Measurements from ENCODE around the gene ITSN1.

ITSN1 gene

DNA sequence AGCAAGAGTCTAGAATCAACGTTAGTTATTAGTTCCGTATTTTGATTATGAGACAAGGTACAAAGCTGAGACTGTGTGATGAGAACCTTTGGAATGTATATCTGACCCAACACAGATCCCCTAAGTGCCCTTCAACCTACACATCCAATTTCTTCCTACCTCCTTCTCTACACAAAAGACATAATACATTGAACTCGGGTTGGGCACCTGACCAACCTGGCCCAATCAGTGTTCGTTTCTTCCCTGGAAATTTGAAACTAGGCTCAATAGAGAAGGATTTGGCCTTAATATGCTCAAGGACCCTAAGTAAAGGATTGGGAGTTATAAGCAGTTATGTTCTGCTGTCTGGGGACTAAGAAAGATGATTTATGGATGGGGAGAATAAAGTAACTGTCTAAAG lies 12.1 kb downstream of the ITSN1 start:
- H3K27ac ChIP-seq: no peak overlapping the region
- no peak for TF ChIP-seq CTCF (conservative IDR thresholded peaks at IDR 0.05)

- TF ChIP-seq CTCF (conservative IDR thresholded peaks at IDR 0.05): no peak
- H3K27ac ChIP-seq: peak overlapping the region; percentile 49
Observed at GRCh38 chr21:33655588-33656221, 13.4 kb downstream of the ITSN1 start.

DNA sequence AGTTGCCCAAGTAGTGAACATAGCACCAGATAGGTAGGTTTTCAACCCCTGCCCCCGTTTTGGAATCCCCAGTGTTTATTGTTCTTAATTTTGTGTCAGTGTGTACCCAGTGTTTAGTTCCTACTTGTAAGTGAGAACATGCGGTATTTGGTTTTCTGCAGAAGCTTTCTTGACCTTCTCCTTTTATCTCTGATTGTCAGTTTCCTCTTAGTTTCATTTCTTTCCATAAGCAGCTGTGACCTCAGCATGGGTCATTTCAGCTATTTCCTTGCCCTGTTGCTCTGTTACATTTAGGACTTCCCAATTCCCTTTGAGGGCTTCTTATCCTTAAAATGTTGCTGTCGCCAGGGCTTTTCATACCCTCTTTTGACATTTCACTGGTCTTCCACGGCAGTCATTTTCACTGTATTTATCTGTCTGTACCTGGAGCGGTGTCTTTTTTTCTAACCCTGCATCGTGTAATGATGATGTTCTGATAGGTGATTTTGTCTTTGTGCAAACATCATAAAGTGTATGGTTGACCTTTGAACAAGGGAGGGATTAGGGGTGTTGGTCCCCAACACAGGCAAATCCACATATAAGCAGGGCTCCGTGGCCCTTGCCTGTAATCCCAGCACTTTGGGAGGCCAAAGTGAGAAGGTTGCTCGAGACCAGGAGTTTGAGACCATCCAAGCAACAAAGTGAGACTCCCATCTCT lies 15.0 kb downstream of the ITSN1 start:
- no peak for TF ChIP-seq CTCF (conservative IDR thresholded peaks at IDR 0.05)
- H3K27ac ChIP-seq: peak overlapping the region; percentile 49

- TF ChIP-seq CTCF (conservative IDR thresholded peaks at IDR 0.05): no peak
- no peak overlapping the region for H3K27ac ChIP-seq
Observed at GRCh38 chr21:33658919-33659567, 16.7 kb downstream of the ITSN1 start.

GRCh38 chr21:33659568-33659949 lies 17.3 kb downstream of the ITSN1 start:
- TF ChIP-seq CTCF (conservative IDR thresholded peaks at IDR 0.05): no peak
- no peak overlapping the region for H3K27ac ChIP-seq

GRCh38 chr21:33660406-33660805 lies 18.1 kb downstream of the ITSN1 start:
- no peak overlapping the region for H3K27ac ChIP-seq
- no peak for TF ChIP-seq CTCF (conservative IDR thresholded peaks at IDR 0.05)

DNA sequence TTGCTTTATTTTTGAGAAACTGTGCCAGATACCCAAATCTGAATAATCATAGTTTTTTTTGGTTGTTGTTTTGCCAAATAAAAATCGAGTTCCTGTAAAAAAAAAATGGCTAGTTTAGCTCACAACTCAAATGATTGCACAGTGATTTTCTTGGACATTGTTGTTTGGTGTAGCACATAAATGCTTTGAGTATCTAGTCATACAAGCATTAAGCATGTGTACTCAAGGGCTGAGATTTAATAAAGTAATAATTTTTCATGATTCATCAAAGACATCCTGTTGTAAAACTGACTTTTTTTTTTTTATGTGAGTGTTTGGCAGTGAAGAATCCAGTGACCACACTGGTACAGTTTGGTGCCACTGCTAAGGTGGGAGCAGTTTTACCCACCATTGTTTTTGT lies 18.8 kb downstream of the ITSN1 start:
- no peak overlapping the region for H3K27ac ChIP-seq
- no peak for TF ChIP-seq CTCF (conservative IDR thresholded peaks at IDR 0.05)

Data from VCaP (cell line).